H9 (cell line): ENCODE results near the gene FXR1. TPM values are rescaled to one million over a fixed set of nuclear protein-coding genes. Genes with fewer than 3 reads are reported as not detected.

Experiments
- DNase-seq: peaks from one replicate; pipeline ENCODE4 v3.0.0-alpha.2; 2017
- H2AFZ ChIP-seq: one replicate; pipeline ENCODE4 v1.6.1; 2013; ENCODE audit warnings: mild to moderate bottlenecking, low read length, control low read depth, moderate library complexity
- H2AK5ac ChIP-seq: 2 replicates; pipeline ENCODE4 v1.6.1; 2013; ENCODE audit warnings: low read length, control low read depth, mixed read lengths; ENCODE audit not compliant: insufficient read length
- H2BK120ac ChIP-seq: one replicate; pipeline ENCODE4 v1.6.1; 2013; ENCODE audit warnings: low read depth, mild to moderate bottlenecking, low read length, control low read depth, inconsistent platforms; ENCODE audit not compliant: poor library complexity, severe bottlenecking
- H2BK12ac ChIP-seq: 2 replicates; pipeline ENCODE4 v1.6.1; 2013; ENCODE audit warnings: low read length, control low read depth, mixed read lengths, low read depth; ENCODE audit not compliant: insufficient read length
- H2BK15ac ChIP-seq: 2 replicates; pipeline ENCODE4 v1.6.1; 2013; ENCODE audit warnings: low read depth, low read length, control low read depth
- H2BK20ac ChIP-seq: one replicate; pipeline ENCODE4 v1.6.1; 2013; ENCODE audit warnings: low read depth, mild to moderate bottlenecking, low read length, control low read depth, inconsistent platforms; ENCODE audit not compliant: poor library complexity, severe bottlenecking
- H2BK5ac ChIP-seq: 2 replicates; pipeline ENCODE4 v1.6.1; 2013; ENCODE audit warnings: low read length, control low read depth, mixed read lengths; ENCODE audit not compliant: insufficient read length
- H3K14ac ChIP-seq: 2 replicates; pipeline ENCODE4 v1.6.1; 2013; ENCODE audit warnings: low read length, control low read depth; ENCODE audit not compliant: insufficient read depth
- H3K18ac ChIP-seq: 2 replicates; pipeline ENCODE4 v1.6.1; 2013; ENCODE audit warnings: low read depth, mild to moderate bottlenecking, mixed read lengths, low read length, control low read depth; ENCODE audit not compliant: insufficient read length
- H3K23ac ChIP-seq: 2 replicates; pipeline ENCODE4 v1.6.1; 2013; ENCODE audit warnings: low read length, control low read depth, mixed read lengths, low read depth; ENCODE audit not compliant: insufficient read length
- H3K23me2 ChIP-seq: 2 replicates; pipeline ENCODE4 v1.6.1; 2013; ENCODE audit warnings: low read depth, mild to moderate bottlenecking, mixed read lengths, low read length, control low read depth; ENCODE audit not compliant: insufficient read length, poor library complexity, severe bottlenecking
- H3K27ac ChIP-seq: 2 replicates; pipeline ENCODE4 v1.5.1; 2013; ENCODE audit warnings: low read length, control low read depth, mixed read lengths, low read depth; ENCODE audit not compliant: insufficient read length
- H3K27me3 ChIP-seq: 2 replicates; pipeline ENCODE4 v1.6.1; 2013; ENCODE audit warnings: low read length, control low read depth, inconsistent platforms; ENCODE audit not compliant: insufficient read depth
- H3K4ac ChIP-seq: 2 replicates; pipeline ENCODE4 v1.6.1; 2013; ENCODE audit warnings: low read depth, mild to moderate bottlenecking, control low read depth, inconsistent platforms, low read length, moderate library complexity
- H3K4me1 ChIP-seq: 2 replicates; pipeline ENCODE4 v1.6.1; 2013; ENCODE audit warnings: low read length, control low read depth, inconsistent platforms; ENCODE audit not compliant: insufficient read depth
- H3K4me2 ChIP-seq: 2 replicates; pipeline ENCODE4 v1.6.1; 2013; ENCODE audit warnings: low read length, control low read depth, mixed read lengths; ENCODE audit not compliant: insufficient read length, insufficient read depth
- H3K56ac ChIP-seq: 2 replicates; pipeline ENCODE4 v1.6.1; 2013; ENCODE audit warnings: low read depth, mild to moderate bottlenecking, mixed read lengths, low read length, control low read depth; ENCODE audit not compliant: insufficient read length
- H3K79me1 ChIP-seq: 2 replicates; pipeline ENCODE4 v1.6.1; 2013; ENCODE audit warnings: low read depth, mild to moderate bottlenecking, moderate library complexity, low read length, control low read depth, inconsistent platforms; ENCODE audit not compliant: insufficient read depth, poor library complexity, severe bottlenecking
- H3K79me2 ChIP-seq: 2 replicates; pipeline ENCODE4 v1.6.1; 2013; ENCODE audit warnings: low read length, control low read depth, inconsistent platforms; ENCODE audit not compliant: insufficient read depth
- H3K9ac ChIP-seq: 2 replicates; pipeline ENCODE4 v1.6.1; 2013; ENCODE audit warnings: low read length, control low read depth, mixed read lengths; ENCODE audit not compliant: insufficient read length; ENCODE audit errors: extremely low read depth
- H3K9me3 ChIP-seq: one replicate; pipeline ENCODE4 v1.6.1; 2013; ENCODE audit warnings: low read depth, low read length, inconsistent platforms; ENCODE audit not compliant: control insufficient read depth
- H3T11ph ChIP-seq: one replicate; pipeline ENCODE4 v1.6.1; 2013; ENCODE audit warnings: mild to moderate bottlenecking, low read length, control low read depth, inconsistent platforms
- H4K20me1 ChIP-seq: one replicate; pipeline ENCODE4 v1.6.1; 2013; ENCODE audit not compliant: control insufficient read depth, insufficient read length, insufficient read depth
- H4K5ac ChIP-seq: 2 replicates; pipeline ENCODE4 v1.6.1; 2013; ENCODE audit warnings: low read depth, mild to moderate bottlenecking, mixed read lengths, low read length, control low read depth; ENCODE audit not compliant: insufficient read length
- H4K8ac ChIP-seq: replicated peaks from 2 replicates; pipeline ENCODE4 v1.6.1; 2013; ENCODE audit warnings: low read length, control low read depth, mixed read lengths, low read depth; ENCODE audit not compliant: insufficient read length
- H4K91ac ChIP-seq: 2 replicates; pipeline ENCODE4 v1.6.1; 2013; ENCODE audit warnings: low read depth, mild to moderate bottlenecking, moderate library complexity, mixed read lengths, low read length, control low read depth; ENCODE audit not compliant: insufficient read length
- H3K27ac Mint-ChIP-seq, 3 experiments: 2 replicates in 2 of 3; 3 replicates in 1 of 3; pipeline ENCODE4 v1.8.0; 2020 to 2021; ENCODE audit warnings: mixed read lengths in 3 of 3, mild to moderate bottlenecking in 1 of 3, moderate library complexity in 1 of 3
- H3K27me3 Mint-ChIP-seq: 2 replicates; pipeline ENCODE4 v1.8.0; 2021; ENCODE audit warnings: low read depth, mild to moderate bottlenecking, moderate library complexity, mixed read lengths
- H3K36me3 Mint-ChIP-seq, 3 experiments: 2 replicates in 2 of 3; 3 replicates in 1 of 3; pipeline ENCODE4 v1.8.0; 2020 to 2021; ENCODE audit warnings: low read depth in 3 of 3, mixed read lengths in 3 of 3; ENCODE audit not compliant: insufficient read depth in 1 of 3
- H3K4me1 Mint-ChIP-seq, 2 experiments: 2 replicates each; pipeline ENCODE4 v1.8.0; 2020; ENCODE audit warnings: mixed read lengths in 2 of 2
- H3K4me3 Mint-ChIP-seq, 2 experiments: 2 replicates in 1 of 2; 3 replicates in 1 of 2; pipeline ENCODE4 v1.8.0; 2020 to 2021; ENCODE audit warnings: mild to moderate bottlenecking in 2 of 2, mixed read lengths in 2 of 2, moderate library complexity in 1 of 2
- H3K9me3 Mint-ChIP-seq, 2 experiments: 2 replicates in 1 of 2; 3 replicates in 1 of 2; pipeline ENCODE4 v1.8.0; 2020; ENCODE audit warnings: mild to moderate bottlenecking in 2 of 2, mixed read lengths in 2 of 2, moderate library complexity in 1 of 2
- WGBS: extraction: QIAGEN DNeasy Blood & Tissue Kit; methylation state at CpG from one replicate; pipeline ENCODE4 v1.1.7; 2013; ENCODE audit warnings: missing lambda C conversion rate, low lambda C conversion rate, mixed read lengths; ENCODE audit not compliant: insufficient read length; ENCODE audit errors: extremely low coverage; 5-methylcytosine and 5-hydroxymethylcytosine counted together
- total RNA-seq: library from RNA; stranded (reverse); gene quantifications from 2 replicates; pipeline ENCODE4 v1.2.1, GENCODE V29; 2021
- TF ChIP-seq, protein P1 (sequence below): fragments of 200-600 bp; sonication (generic); conservative IDR thresholded peaks from 3 replicates; pipeline ENCODE4 v1.8.0; 2021; ENCODE audit warnings: antibody characterized with exemption, mild to moderate bottlenecking

The FXR1 gene
- total RNA-seq, 1 experiment from 2014 or later = 240 TPM

DNA sequence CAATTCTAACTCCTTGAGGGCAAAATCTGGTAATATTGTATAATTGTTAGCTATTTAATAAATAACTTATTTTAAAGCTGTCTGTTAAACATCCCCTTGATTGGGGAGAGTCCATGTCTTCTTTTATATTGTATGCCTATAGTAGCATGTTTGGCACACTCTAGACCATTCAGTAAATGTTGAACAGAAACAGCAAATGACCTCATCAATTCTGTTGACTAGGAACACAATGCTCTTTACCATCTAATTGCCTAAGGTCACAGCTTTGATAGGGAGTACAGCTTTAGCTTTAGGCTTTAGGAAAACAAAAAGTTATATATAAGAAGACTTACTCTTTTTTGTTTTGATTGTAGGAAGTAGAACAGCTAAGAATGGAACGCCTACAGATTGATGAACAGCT, 50.1 kb downstream of the FXR1 start:
- no peak overlapping the region for H3K18ac ChIP-seq
- H3K9me3 ChIP-seq = no peaks in the 10 kb centered on the region
- no peak for DNase-seq
- no peak overlapping the region for H3T11ph ChIP-seq
- no peaks in the 10 kb centered on the region for H3K27me3 Mint-ChIP-seq
- H3K27ac Mint-ChIP-seq = no peak overlapping the region
- TF ChIP-seq, protein P1, sequence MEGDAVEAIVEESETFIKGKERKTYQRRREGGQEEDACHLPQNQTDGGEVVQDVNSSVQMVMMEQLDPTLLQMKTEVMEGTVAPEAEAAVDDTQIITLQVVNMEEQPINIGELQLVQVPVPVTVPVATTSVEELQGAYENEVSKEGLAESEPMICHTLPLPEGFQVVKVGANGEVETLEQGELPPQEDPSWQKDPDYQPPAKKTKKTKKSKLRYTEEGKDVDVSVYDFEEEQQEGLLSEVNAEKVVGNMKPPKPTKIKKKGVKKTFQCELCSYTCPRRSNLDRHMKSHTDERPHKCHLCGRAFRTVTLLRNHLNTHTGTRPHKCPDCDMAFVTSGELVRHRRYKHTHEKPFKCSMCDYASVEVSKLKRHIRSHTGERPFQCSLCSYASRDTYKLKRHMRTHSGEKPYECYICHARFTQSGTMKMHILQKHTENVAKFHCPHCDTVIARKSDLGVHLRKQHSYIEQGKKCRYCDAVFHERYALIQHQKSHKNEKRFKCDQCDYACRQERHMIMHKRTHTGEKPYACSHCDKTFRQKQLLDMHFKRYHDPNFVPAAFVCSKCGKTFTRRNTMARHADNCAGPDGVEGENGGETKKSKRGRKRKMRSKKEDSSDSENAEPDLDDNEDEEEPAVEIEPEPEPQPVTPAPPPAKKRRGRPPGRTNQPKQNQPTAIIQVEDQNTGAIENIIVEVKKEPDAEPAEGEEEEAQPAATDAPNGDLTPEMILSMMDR = no peak
- H3K4me3 Mint-ChIP-seq = no peak overlapping the region
- H3K79me1 ChIP-seq = no peaks in the 10 kb centered on the region
- H3K4me2 ChIP-seq = no peak overlapping the region
- H3K9ac ChIP-seq = no peak overlapping the region
- no peak overlapping the region for H2BK120ac ChIP-seq
- no peak overlapping the region for H2BK12ac ChIP-seq
- no peak overlapping the region for H3K4ac ChIP-seq
- no peak overlapping the region for H2BK5ac ChIP-seq
- H3K27ac ChIP-seq = no peak overlapping the region
- H4K5ac ChIP-seq = no peak overlapping the region
- H3K27me3 ChIP-seq = no peaks in the 10 kb centered on the region
- H2AK5ac ChIP-seq = no peak overlapping the region
- H4K8ac ChIP-seq = no peak overlapping the region
- no peaks in the 10 kb centered on the region for H4K20me1 ChIP-seq
- H3K56ac ChIP-seq = no peak overlapping the region
- no peak overlapping the region for H2AFZ ChIP-seq
- H3K4me1 ChIP-seq = no peaks in the 10 kb centered on the region
- no peaks in the 10 kb centered on the region for H3K79me2 ChIP-seq
- H3K4me1 Mint-ChIP-seq = no peaks in the 10 kb centered on the region
- no peaks in the 10 kb centered on the region for H3K23me2 ChIP-seq
- H2BK20ac ChIP-seq = no peak overlapping the region
- no peak overlapping the region for H4K91ac ChIP-seq
- no peak overlapping the region for H3K23ac ChIP-seq
- no peak overlapping the region for H2BK15ac ChIP-seq
- no peak overlapping the region for H3K14ac ChIP-seq
- H3K9me3 Mint-ChIP-seq = no peaks in the 10 kb centered on the region
- no CpG with 5 or more reads among the region's 1 CpG for WGBS
- H3K36me3 Mint-ChIP-seq = peaks cover 30 to 74% (median 73%) of the 10 kb centered on the region in 3 experiments
